CD4-positive, alpha-beta T cell (primary cell): ENCODE results near the gene ID4. TPM values are rescaled to one million over a fixed set of nuclear protein-coding genes. Genes with fewer than 3 reads are reported as not detected.

Experiments
- ATAC-seq: fragments of 200-7000 bp; cut with Tn5 transposase; one replicate; pipeline ENCODE4 v1.10.0; 2022; ENCODE audit warnings: mild to moderate bottlenecking; ENCODE audit not compliant: poor library complexity
- CTCF ChIA-PET: fragments of 350-600 bp; sonication (Branson Sonifier 250); formaldehyde crosslinking; loops from one replicate; lab custom pipeline; 2021; ENCODE audit warnings: antibody characterized with exemption, inconsistent platforms; lab: Charles Lee
- POLR2A ChIA-PET: fragments of 350-600 bp; sonication (Branson Sonifier 250); formaldehyde crosslinking; loops from one replicate; lab custom pipeline; 2021; ENCODE audit warnings: antibody characterized with exemption, inconsistent platforms; lab: Charles Lee
- DNase-seq, 14 experiments: peaks; one replicate each; pipeline ENCODE4 v3.0.0-alpha.2; 2013 to 2020; ENCODE audit warnings: mixed read lengths in 2 of 14
- H3K27ac ChIP-seq, 2 donors: one replicate each; pipeline versions ENCODE4 v1.5.1 to v1.7.0; 2013; ENCODE audit warnings: low read length in 2 of 2, low read depth in 1 of 2, mild to moderate bottlenecking in 1 of 2
- H3K27me3 ChIP-seq, 2 experiments: 1 replicate in 1 of 2; 2 replicates in 1 of 2; pipeline versions ENCODE4 v1.6.1 to v1.7.0; 2013; ENCODE audit warnings: low read length in 2 of 2, control low read depth in 1 of 2, mild to moderate bottlenecking in 1 of 2, moderate library complexity in 1 of 2; ENCODE audit not compliant: insufficient read depth in 2 of 2, control insufficient read depth in 1 of 2
- H3K36me3 ChIP-seq: one replicate; pipeline ENCODE4 v1.6.1; 2013; ENCODE audit warnings: low read length, control low read depth; ENCODE audit not compliant: insufficient read depth
- H3K4me1 ChIP-seq: one replicate; pipeline ENCODE4 v1.6.1; 2013; ENCODE audit warnings: low read length, control low read depth; ENCODE audit not compliant: insufficient read depth
- H3K4me3 ChIP-seq: one replicate; pipeline ENCODE4 v1.5.1; 2013; ENCODE audit warnings: mild to moderate bottlenecking, low read length, moderate library complexity
- H3K9me3 ChIP-seq, 2 experiments: 1 replicate in 1 of 2; 2 replicates in 1 of 2; pipeline versions ENCODE4 v1.6.1 to v1.7.0; 2013; ENCODE audit warnings: low read length in 2 of 2, mild to moderate bottlenecking in 2 of 2, control low read depth in 1 of 2, moderate library complexity in 1 of 2; ENCODE audit not compliant: control insufficient read depth in 1 of 2, insufficient read depth in 1 of 2
- H3K27ac Mint-ChIP-seq: one replicate; pipeline ENCODE4 v1.8.0; 2020; ENCODE audit warnings: mixed read lengths
- H3K27me3 Mint-ChIP-seq: one replicate; pipeline ENCODE4 v1.8.0; 2021; ENCODE audit warnings: mixed read lengths
- H3K36me3 Mint-ChIP-seq: one replicate; pipeline ENCODE4 v1.8.0; 2021; ENCODE audit warnings: low read depth, mixed read lengths
- H3K4me1 Mint-ChIP-seq: one replicate; pipeline ENCODE4 v1.8.0; 2021; ENCODE audit warnings: low read depth, mixed read lengths
- H3K4me3 Mint-ChIP-seq: one replicate; pipeline ENCODE4 v1.8.0; 2020; ENCODE audit warnings: mild to moderate bottlenecking, mixed read lengths
- H3K9me3 Mint-ChIP-seq: one replicate; pipeline ENCODE4 v1.8.0; 2020; ENCODE audit warnings: mixed read lengths
- intact Hi-C, 2 experiments: fragments of 100-400 bp; cut with DNase I in 1 of 2; cut with micrococcal nuclease in 1 of 2; formaldehyde crosslinking; loops; one replicate each; pipeline versions ENCODE4 v1.15.1 to v1.9.0; 2023 to 2025; cut with DNase I, micrococcal nuclease
- total RNA-seq, 174 experiments: library from RNA in 2 of 174; stranded (reverse) in 2 of 174; gene quantifications; one replicate each; pipeline ENCODE4 v1.2.3 and lab custom pipeline; 2021 to 2026
- TF ChIP-seq, protein P1 (sequence below): fragments of 200-600 bp; IDR thresholded peaks from one replicate; pipeline ENCODE4 v1.8.0; 2022; ENCODE audit warnings: antibody characterized with exemption, mild to moderate bottlenecking

The ID4 gene
- total RNA-seq, 2 experiments from 2014 or later, result not detected

DNA sequence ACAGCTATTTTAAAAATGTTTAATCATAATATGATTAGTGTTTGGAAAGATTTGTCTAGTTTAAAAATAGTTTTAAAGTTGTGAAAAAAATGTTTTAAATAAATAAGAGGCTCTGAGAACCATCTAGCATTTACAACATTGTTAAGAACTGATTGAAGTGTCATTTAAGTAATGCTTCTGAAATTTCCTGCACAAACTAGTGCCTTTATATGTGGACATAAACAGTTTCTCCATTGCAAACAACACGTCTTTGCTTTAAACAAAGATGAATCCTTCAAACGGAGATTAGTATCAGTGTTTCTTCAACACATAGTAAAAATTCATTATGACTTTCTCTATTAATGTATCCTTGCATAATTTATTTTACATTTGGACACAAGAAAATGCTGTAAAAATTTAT, 45.9 kb upstream of the ID4 start:
- Mint-ChIP-seq H3K4me1 (no peaks in the 10 kb centered on the region), H3K27me3 (no peaks in the 10 kb centered on the region), H3K27ac (no peak overlapping the region), H3K9me3 (peaks cover 3% of the 10 kb centered on the region), H3K36me3 (no peaks in the 10 kb centered on the region), H3K4me3 (no peak overlapping the region)
- Histone ChIP-seq H3K27ac (no peak overlapping the region), H3K9me3 (peaks cover 0 to 5% of the 10 kb centered on the region in 2 experiments), H3K36me3 (no peaks in the 10 kb centered on the region), H3K4me1 (no peaks in the 10 kb centered on the region), H3K27me3 (no peaks in the 10 kb centered on the region), H3K4me3 (no peak overlapping the region)
- TF ChIP-seq, protein P1, sequence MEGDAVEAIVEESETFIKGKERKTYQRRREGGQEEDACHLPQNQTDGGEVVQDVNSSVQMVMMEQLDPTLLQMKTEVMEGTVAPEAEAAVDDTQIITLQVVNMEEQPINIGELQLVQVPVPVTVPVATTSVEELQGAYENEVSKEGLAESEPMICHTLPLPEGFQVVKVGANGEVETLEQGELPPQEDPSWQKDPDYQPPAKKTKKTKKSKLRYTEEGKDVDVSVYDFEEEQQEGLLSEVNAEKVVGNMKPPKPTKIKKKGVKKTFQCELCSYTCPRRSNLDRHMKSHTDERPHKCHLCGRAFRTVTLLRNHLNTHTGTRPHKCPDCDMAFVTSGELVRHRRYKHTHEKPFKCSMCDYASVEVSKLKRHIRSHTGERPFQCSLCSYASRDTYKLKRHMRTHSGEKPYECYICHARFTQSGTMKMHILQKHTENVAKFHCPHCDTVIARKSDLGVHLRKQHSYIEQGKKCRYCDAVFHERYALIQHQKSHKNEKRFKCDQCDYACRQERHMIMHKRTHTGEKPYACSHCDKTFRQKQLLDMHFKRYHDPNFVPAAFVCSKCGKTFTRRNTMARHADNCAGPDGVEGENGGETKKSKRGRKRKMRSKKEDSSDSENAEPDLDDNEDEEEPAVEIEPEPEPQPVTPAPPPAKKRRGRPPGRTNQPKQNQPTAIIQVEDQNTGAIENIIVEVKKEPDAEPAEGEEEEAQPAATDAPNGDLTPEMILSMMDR, result no peak
- ChIA-PET CTCF (no interaction called here), POLR2A (no interaction called here)
- no peak for ATAC-seq
- DNase-seq, result no peak
- intact Hi-C loops, result no loop called here

GRCh38 chr6:19795211-19795610, 42.0 kb upstream of the ID4 start:
- Histone ChIP-seq H3K27me3 (peaks cover 0 to 3% of the 10 kb centered on the region in 2 experiments), H3K9me3 (peaks cover 0 to 5% of the 10 kb centered on the region in 2 experiments), H3K27ac (no peak overlapping the region), H3K4me3 (no peak overlapping the region), H3K4me1 (no peaks in the 10 kb centered on the region), H3K36me3 (no peaks in the 10 kb centered on the region)
- CTCF ChIA-PET, result no interaction called here
- H3K4me3 Mint-ChIP-seq, result no peak overlapping the region
- no peaks in the 10 kb centered on the region for H3K4me1 Mint-ChIP-seq
- POLR2A ChIA-PET, result no interaction called here
- intact Hi-C loops, result no loop called here
- TF ChIP-seq, protein P1, result no peak
- no peak for ATAC-seq
- H3K36me3 Mint-ChIP-seq, result no peaks in the 10 kb centered on the region
- H3K27me3 Mint-ChIP-seq, result peaks cover 7% of the 10 kb centered on the region
- peaks cover 13% of the 10 kb centered on the region for H3K9me3 Mint-ChIP-seq
- H3K27ac Mint-ChIP-seq, result no peak overlapping the region
- DNase-seq, result no peak

DNA sequence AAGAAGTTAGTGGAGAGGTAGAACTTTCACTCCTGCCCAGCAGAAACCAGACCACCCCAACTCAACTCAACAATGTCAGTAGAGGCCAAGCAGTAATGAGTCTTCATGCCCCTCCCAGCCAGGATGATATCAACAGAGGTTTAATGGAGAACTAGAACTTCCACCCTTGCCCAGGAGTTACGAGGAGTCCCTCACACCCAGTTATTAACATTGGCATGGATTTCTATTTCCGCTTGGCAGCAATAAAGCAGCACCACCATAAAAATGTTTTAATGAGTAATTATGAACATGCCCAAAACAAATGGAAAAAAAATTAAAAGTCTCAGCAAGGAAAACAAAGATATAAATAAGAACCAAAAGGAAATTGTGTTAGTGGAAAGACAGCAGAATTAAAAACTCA, 40.7 kb upstream of the ID4 start:
- Mint-ChIP-seq H3K4me3 (no peak overlapping the region), H3K4me1 (no peaks in the 10 kb centered on the region), H3K9me3 (peaks cover 13% of the 10 kb centered on the region), H3K36me3 (no peaks in the 10 kb centered on the region), H3K27me3 (peaks cover 8% of the 10 kb centered on the region), H3K27ac (no peak overlapping the region)
- TF ChIP-seq, protein P1, result no peak
- Histone ChIP-seq H3K4me3 (no peak overlapping the region), H3K27me3 (peaks cover 0 to 3% of the 10 kb centered on the region in 2 experiments), H3K36me3 (no peaks in the 10 kb centered on the region), H3K9me3 (peaks cover 0 to 5% of the 10 kb centered on the region in 2 experiments), H3K27ac (no peak overlapping the region), H3K4me1 (no peaks in the 10 kb centered on the region)
- no peak for ATAC-seq
- ChIA-PET CTCF (no interaction called here), POLR2A (no interaction called here)
- no peak for DNase-seq
- intact Hi-C loops, result no loop called here
